Measurements from ENCODE around the gene MYO1D. TPM values are rescaled to one million over a fixed set of nuclear protein-coding genes. Genes with fewer than 3 reads are reported as not detected.

Gene MYO1D
- total and polyA plus RNA-seq, 9 donors = 20.9 to 62.2 (median 53.8) TPM

- Histone ChIP-seq H3K4me3 (no peak overlapping the region), H3K9me3 (no peaks in the 10 kb centered on the region), H3K4me1 (ENCODE audit: insufficient read depth) (no peaks in the 10 kb centered on the region), H3K27me3 (no peaks in the 10 kb centered on the region), H3K36me3 (no peaks in the 10 kb centered on the region), H3K27ac (no peak overlapping the region)
- intact Hi-C loops (cut with DNase I) = no loop called here
- TF ChIP-seq EP300 (IDR thresholded peaks at IDR 0.05) (no peak), CTCF (IDR thresholded peaks at IDR 0.05) (no peak), POLR2A (IDR thresholded peaks at IDR 0.05) (no peak)
- no peak for DNase-seq
Measured at GRCh38 chr17:32695864-32696263, 181.1 kb downstream of the MYO1D start.

GRCh38 chr17:32693194-32693897 lies 183.6 kb downstream of the MYO1D start:
- intact Hi-C loops (cut with DNase I) = no loop called here
- H3K27ac ChIP-seq = no peak overlapping the region
- 89 to 90% (median 90%) methylated on average over 5 of the region's 5 CpGs for WGBS, 3 donors
- no peaks in the 10 kb centered on the region for H3K36me3 ChIP-seq
- H3K9me3 ChIP-seq = no peaks in the 10 kb centered on the region
- no peak for DNase-seq
- TF ChIP-seq CTCF (IDR thresholded peaks at IDR 0.05) = no peak
- no peak for TF ChIP-seq EP300 (IDR thresholded peaks at IDR 0.05)
- TF ChIP-seq POLR2A (IDR thresholded peaks at IDR 0.05) = no peak
- no peak overlapping the region for H3K4me3 ChIP-seq
- no peaks in the 10 kb centered on the region for H3K27me3 ChIP-seq
- H3K4me1 ChIP-seq (ENCODE audit: insufficient read depth) = no peaks in the 10 kb centered on the region

- TF ChIP-seq EP300 (IDR thresholded peaks at IDR 0.05) (no peak), CTCF (IDR thresholded peaks at IDR 0.05) (no peak), POLR2A (IDR thresholded peaks at IDR 0.05) (no peak)
- Histone ChIP-seq H3K4me1 (ENCODE audit: insufficient read depth) (no peaks in the 10 kb centered on the region), H3K4me3 (no peak overlapping the region), H3K9me3 (no peaks in the 10 kb centered on the region), H3K27ac (no peak overlapping the region), H3K27me3 (no peaks in the 10 kb centered on the region), H3K36me3 (no peaks in the 10 kb centered on the region)
- WGBS, 3 donors = 67 to 71% (median 68%) methylated on average over 2 of the region's 2 CpGs
- DNase-seq = no peak
- intact Hi-C loops (cut with DNase I) = no loop called here
Measured at GRCh38 chr17:32692179-32692578, 184.7 kb downstream of the MYO1D start.

- WGBS, 3 donors = 88 to 90% (median 89%) methylated on average over 7 of the region's 7 CpGs
- no peaks in the 10 kb centered on the region for H3K27me3 ChIP-seq
- no peak overlapping the region for H3K27ac ChIP-seq
- TF ChIP-seq EP300 (IDR thresholded peaks at IDR 0.05) (no peak), CTCF (IDR thresholded peaks at IDR 0.05) (no peak), POLR2A (IDR thresholded peaks at IDR 0.05) (no peak)
- intact Hi-C loops (cut with DNase I) = no loop called here
- no peaks in the 10 kb centered on the region for H3K4me1 ChIP-seq (ENCODE audit: insufficient read depth)
- H3K4me3 ChIP-seq = no peak overlapping the region
- no peaks in the 10 kb centered on the region for H3K36me3 ChIP-seq
- H3K9me3 ChIP-seq = peaks cover 0 to 7% of the 10 kb centered on the region in 2 donors
- no peak for DNase-seq
Measured at GRCh38 chr17:32689348-32689747, 187.6 kb downstream of the MYO1D start.
